CD4-positive, CD25-positive, alpha-beta regulatory T cell (primary cell): Measurements from ENCODE around the gene LMX1B. TPM values are rescaled to one million over a fixed set of nuclear protein-coding genes. Genes with fewer than 3 reads are reported as not detected.

Experiments
- ATAC-seq, 2 donors: fragments of 150-1000 bp; cut with Tn5 transposase; one replicate each; pipeline ENCODE4 v1.10.0; 2021; ENCODE audit warnings: low read depth in 2 of 2, moderate number of reproducible peaks in 2 of 2, moderate library complexity in 1 of 2
- DNase-seq, 3 donors: peaks; one replicate each; pipeline versions ENCODE4 v3.0.0 to v3.0.0-alpha.2; 2012 to 2022; ENCODE audit warnings: mixed read lengths in 1 of 3
- H3K27ac ChIP-seq: one replicate; pipeline ENCODE4 v1.7.0; 2013; ENCODE audit warnings: mild to moderate bottlenecking, low read length; ENCODE audit not compliant: insufficient read depth, poor library complexity, severe bottlenecking
- H3K27me3 ChIP-seq: one replicate; pipeline ENCODE4 v1.7.0; 2013; ENCODE audit warnings: low read length; ENCODE audit not compliant: control insufficient read depth, insufficient read depth
- H3K36me3 ChIP-seq: one replicate; pipeline ENCODE4 v1.7.0; 2013; ENCODE audit warnings: mild to moderate bottlenecking, low read length, moderate library complexity; ENCODE audit not compliant: control insufficient read depth, insufficient read depth
- H3K4me1 ChIP-seq: 2 replicates; pipeline ENCODE4 v1.7.0; 2013; ENCODE audit warnings: mild to moderate bottlenecking, low read length; ENCODE audit not compliant: insufficient read depth, control insufficient read depth, poor library complexity, severe bottlenecking
- H3K4me3 ChIP-seq: one replicate; pipeline ENCODE4 v1.7.0; 2013; ENCODE audit warnings: low read depth, mild to moderate bottlenecking, low read length, moderate library complexity
- H3K9me3 ChIP-seq, 2 experiments: 1 replicate in 1 of 2; 2 replicates in 1 of 2; pipeline ENCODE4 v1.7.0; 2013; ENCODE audit warnings: low read length in 2 of 2, mild to moderate bottlenecking in 1 of 2, moderate library complexity in 1 of 2; ENCODE audit not compliant: control insufficient read depth in 2 of 2
- H3K27ac Mint-ChIP-seq, 3 donors: one replicate each; pipeline ENCODE4 v1.8.0; 2020 to 2022; ENCODE audit warnings: mild to moderate bottlenecking in 3 of 3, mixed read lengths in 3 of 3, moderate library complexity in 2 of 3
- H3K27me3 Mint-ChIP-seq: one replicate; pipeline ENCODE4 v1.8.0; 2022; ENCODE audit warnings: mild to moderate bottlenecking, mixed read lengths
- H3K36me3 Mint-ChIP-seq: one replicate; pipeline ENCODE4 v1.8.0; 2020; ENCODE audit warnings: mixed read lengths
- H3K4me1 Mint-ChIP-seq, 4 donors: one replicate each; pipeline ENCODE4 v1.8.0; 2020 to 2022; ENCODE audit warnings: mixed read lengths in 4 of 4, mild to moderate bottlenecking in 1 of 4
- H3K4me3 Mint-ChIP-seq, 4 donors: one replicate each; pipeline ENCODE4 v1.8.0; 2020 to 2022; ENCODE audit warnings: mild to moderate bottlenecking in 4 of 4, mixed read lengths in 4 of 4, moderate library complexity in 3 of 4
- H3K9me3 Mint-ChIP-seq, 7 donors: one replicate each; pipeline ENCODE4 v1.8.0; 2020 to 2022; ENCODE audit warnings: mixed read lengths in 7 of 7, mild to moderate bottlenecking in 3 of 7, moderate library complexity in 2 of 7
- polyA plus RNA-seq, 4 donors: library from polyadenylated mRNA; unstranded; fragments of 300-500 nt; fragmentation: Illumina TruSeq; gene quantifications; one replicate each; pipeline ENCODE4 v1.2.3, GENCODE V29; 2021
- total RNA-seq: library from RNA; stranded (reverse); gene quantifications from one replicate; pipeline ENCODE4 v1.2.3, GENCODE V29; 2022

The LMX1B gene
- total and polyA plus RNA-seq, 5 donors from 2014 or later: not detected

GRCh38 chr9:126620478-126620877, 6.8 kb downstream of the LMX1B start:
- Histone ChIP-seq H3K4me3 (no peak overlapping the region), H3K36me3 (no peaks in the 10 kb centered on the region), H3K4me1 (peaks cover 6% of the 10 kb centered on the region), H3K27ac (no peak overlapping the region), H3K27me3 (peaks cover 31% of the 10 kb centered on the region), H3K9me3 (no peaks in the 10 kb centered on the region)
- Mint-ChIP-seq H3K36me3 (no peaks in the 10 kb centered on the region), H3K4me1 (peaks cover 0 to 25% (median 7%) of the 10 kb centered on the region in 4 donors), H3K27me3 (peaks cover 95% of the 10 kb centered on the region), H3K27ac (no peak overlapping the region), H3K4me3 (peak overlapping the region in 1 of 4 donors; percentile 75), H3K9me3 (peaks cover 0 to 11% (median 0%) of the 10 kb centered on the region in 7 donors)
- ATAC-seq (no peak), DNase-seq (no peak)

- Histone ChIP-seq H3K27me3 (peaks cover 26% of the 10 kb centered on the region), H3K27ac (no peak overlapping the region), H3K4me1 (peaks cover 11% of the 10 kb centered on the region), H3K4me3 (no peak overlapping the region), H3K36me3 (no peaks in the 10 kb centered on the region), H3K9me3 (no peaks in the 10 kb centered on the region)
- H3K4me3 Mint-ChIP-seq: peak overlapping the region in 1 of 4 donors; percentile 75
- peaks cover 93% of the 10 kb centered on the region for H3K27me3 Mint-ChIP-seq
- peaks cover 0 to 11% (median 0%) of the 10 kb centered on the region in 7 donors for H3K9me3 Mint-ChIP-seq
- no peak overlapping the region for H3K27ac Mint-ChIP-seq
- peaks cover 0 to 26% (median 6%) of the 10 kb centered on the region in 4 donors for H3K4me1 Mint-ChIP-seq
- no peak for DNase-seq
- ATAC-seq: no peak
- H3K36me3 Mint-ChIP-seq: no peaks in the 10 kb centered on the region
Observed at GRCh38 chr9:126621061-126621918, 7.6 kb downstream of the LMX1B start.

GRCh38 chr9:126621919-126622735, 8.4 kb downstream of the LMX1B start:
- DNase-seq (no peak), ATAC-seq (no peak)
- Histone ChIP-seq H3K27me3 (peaks cover 19% of the 10 kb centered on the region), H3K36me3 (no peaks in the 10 kb centered on the region), H3K27ac (no peak overlapping the region), H3K4me3 (no peak overlapping the region), H3K9me3 (no peaks in the 10 kb centered on the region), H3K4me1 (peaks cover 17% of the 10 kb centered on the region)
- Mint-ChIP-seq H3K27me3 (peaks cover 90% of the 10 kb centered on the region), H3K9me3 (peaks cover 0 to 11% (median 0%) of the 10 kb centered on the region in 7 donors), H3K27ac (peak overlapping the region in 1 of 3 donors; percentile 38), H3K4me1 (peaks cover 0 to 26% (median 6%) of the 10 kb centered on the region in 4 donors), H3K36me3 (no peaks in the 10 kb centered on the region), H3K4me3 (no peak overlapping the region)

GRCh38 chr9:126623314-126623666, 9.6 kb downstream of the LMX1B start:
- peaks cover 14% of the 10 kb centered on the region for H3K27me3 ChIP-seq
- H3K9me3 Mint-ChIP-seq: peaks cover 0 to 11% (median 0%) of the 10 kb centered on the region in 7 donors
- no peak overlapping the region for H3K4me3 Mint-ChIP-seq

GRCh38 chr9:126623667-126624478, 10.1 kb downstream of the LMX1B start:
- Histone ChIP-seq H3K4me1 (peaks cover 12% of the 10 kb centered on the region), H3K4me3 (no peak overlapping the region), H3K36me3 (no peaks in the 10 kb centered on the region), H3K27ac (no peak overlapping the region), H3K27me3 (peaks cover 18% of the 10 kb centered on the region), H3K9me3 (no peaks in the 10 kb centered on the region)
- H3K4me3 Mint-ChIP-seq: peak overlapping the region in 1 of 4 donors; percentile 47
- peaks cover 90% of the 10 kb centered on the region for H3K27me3 Mint-ChIP-seq
- ATAC-seq (no peak), DNase-seq (no peak)
- no peaks in the 10 kb centered on the region for H3K36me3 Mint-ChIP-seq
- peaks cover 0 to 11% (median 0%) of the 10 kb centered on the region in 7 donors for H3K9me3 Mint-ChIP-seq
- peaks cover 3 to 21% (median 5%) of the 10 kb centered on the region in 4 donors for H3K4me1 Mint-ChIP-seq
- no peak overlapping the region for H3K27ac Mint-ChIP-seq

More at GRCh38 chr9:126623314-126623666, 9.6 kb downstream of the LMX1B start:
- Histone ChIP-seq H3K4me1 (peaks cover 14% of the 10 kb centered on the region), H3K36me3 (no peaks in the 10 kb centered on the region), H3K4me3 (no peak overlapping the region), H3K9me3 (no peaks in the 10 kb centered on the region), H3K27ac (no peak overlapping the region)
- ATAC-seq (no peak), DNase-seq (no peak)
- Mint-ChIP-seq H3K27ac (no peak overlapping the region), H3K4me1 (peaks cover 0 to 22% (median 4%) of the 10 kb centered on the region in 4 donors), H3K36me3 (no peaks in the 10 kb centered on the region), H3K27me3 (peaks cover 90% of the 10 kb centered on the region)

- H3K4me3 Mint-ChIP-seq: no peak overlapping the region
- ATAC-seq: no peak
- peaks cover 0 to 11% (median 0%) of the 10 kb centered on the region in 7 donors for H3K9me3 Mint-ChIP-seq
- no peaks in the 10 kb centered on the region for H3K36me3 ChIP-seq
- H3K4me3 ChIP-seq: no peak overlapping the region
- peaks cover 88% of the 10 kb centered on the region for H3K27me3 Mint-ChIP-seq
- H3K27me3 ChIP-seq: peaks cover 19% of the 10 kb centered on the region
- no peaks in the 10 kb centered on the region for H3K36me3 Mint-ChIP-seq
- no peaks in the 10 kb centered on the region for H3K9me3 ChIP-seq
- peaks cover 3 to 18% (median 5%) of the 10 kb centered on the region in 4 donors for H3K4me1 Mint-ChIP-seq
- H3K4me1 ChIP-seq: peaks cover 12% of the 10 kb centered on the region
- DNase-seq: no peak
- H3K27ac ChIP-seq: no peak overlapping the region
- H3K27ac Mint-ChIP-seq: no peak overlapping the region
Observed at GRCh38 chr9:126624479-126624826, 10.7 kb downstream of the LMX1B start.

GRCh38 chr9:126624912-126625311, 11.2 kb downstream of the LMX1B start:
- H3K4me3 ChIP-seq: no peak overlapping the region
- H3K27ac ChIP-seq: no peak overlapping the region
- DNase-seq (no peak), ATAC-seq (no peak)
- Mint-ChIP-seq H3K36me3 (no peaks in the 10 kb centered on the region), H3K4me3 (peak overlapping the region in 3 of 4 donors; percentile 36 to 80 (median 70)), H3K27ac (no peak overlapping the region), H3K9me3 (peaks cover 0 to 11% (median 0%) of the 10 kb centered on the region in 7 donors), H3K27me3 (peaks cover 88% of the 10 kb centered on the region), H3K4me1 (peaks cover 3 to 15% (median 5%) of the 10 kb centered on the region in 4 donors)
- H3K36me3 ChIP-seq: no peaks in the 10 kb centered on the region
- H3K27me3 ChIP-seq: peaks cover 17% of the 10 kb centered on the region
- no peaks in the 10 kb centered on the region for H3K9me3 ChIP-seq
- peaks cover 12% of the 10 kb centered on the region for H3K4me1 ChIP-seq
